Fibroblast of the aortic adventitia (primary cell): ENCODE results near the gene SLX9. TPM values are rescaled to one million over a fixed set of nuclear protein-coding genes. Genes with fewer than 3 reads are reported as not detected.
A peak's percentile ranks its signal among the peaks of the same experiment; 100 is the strongest.
"Not testable (repeated sequence)": the region's sequence is repeated elsewhere in the genome, so short reads cannot be mapped to it uniquely, and the experiment has no call there.

Experiments
- DNase-seq: peaks from one replicate; pipeline ENCODE4 v3.0.0-alpha.2; 2010; ENCODE audit warnings: low read depth
- H3K4me3 ChIP-seq: 2 replicates; pipeline ENCODE4 v1.5.1; 2011; ENCODE audit warnings: low read depth, mild to moderate bottlenecking, control low read depth, low read length, moderate library complexity
- CTCF ChIP-seq: IDR thresholded peaks from 2 replicates; pipeline ENCODE4 v1.5.1; 2011; ENCODE audit warnings: mild to moderate bottlenecking, low read length, control low read depth, inconsistent platforms; ENCODE audit not compliant: insufficient read depth
- total RNA-seq: library from RNA; depleted of rRNA; stranded (reverse); fragments of >200 nt; gene quantifications from 2 replicates; pipeline ENCODE4 v1.2.3, GENCODE V29; 2012; ENCODE audit warnings: low replicate concordance

SLX9 gene
- total RNA-seq, 1 donor = 6.0 TPM

GRCh38 chr21:45019076-45019886 is 79.5 kb downstream of the SLX9 start:
- no peak for DNase-seq
- no peak for TF ChIP-seq CTCF
- peak overlapping the region; percentile 28 for H3K4me3 ChIP-seq

- DNase-seq = no peak
These were observed 80.2 kb downstream of the SLX9 start for GRCh38 chr21:45019887-45020537.

GRCh38 chr21:45020629-45021427 is 81.0 kb downstream of the SLX9 start:
- no peak for TF ChIP-seq CTCF
- H3K4me3 ChIP-seq = no peak overlapping the region
- no peak for DNase-seq

More at GRCh38 chr21:45019887-45020537, 80.2 kb downstream of the SLX9 start:
- TF ChIP-seq CTCF = no peak
- H3K4me3 ChIP-seq = no peak overlapping the region

- H3K4me3 ChIP-seq = no peak overlapping the region
- no peak for TF ChIP-seq CTCF
- DNase-seq = no peak
These were observed 81.9 kb downstream of the SLX9 start for GRCh38 chr21:45021428-45022347.

- DNase-seq = no peak
- H3K4me3 ChIP-seq = no peak overlapping the region
- TF ChIP-seq CTCF = no peak
These were observed 82.5 kb downstream of the SLX9 start for GRCh38 chr21:45022348-45022675.

- H3K4me3 ChIP-seq = no peak overlapping the region
- DNase-seq = no peak
- TF ChIP-seq CTCF = no peak
These were observed 82.9 kb downstream of the SLX9 start for GRCh38 chr21:45022736-45023135.

GRCh38 chr21:45024516-45024915 is 84.7 kb downstream of the SLX9 start:
- H3K4me3 ChIP-seq, DNase-seq: not testable (repeated sequence)
